HepG2 (cell line): ENCODE data around the gene NELFB. TPM values are rescaled to one million over a fixed set of nuclear protein-coding genes. Genes with fewer than 3 reads are reported as not detected.

Source experiments
- CENPX ChIP-seq: sonication (generic); formaldehyde crosslinking; IDR thresholded peaks from 2 replicates; pipeline ENCODE4 v1.9.0; 2021; ENCODE audit warnings: mild to moderate bottlenecking, missing genetic modification reagents, moderate library complexity
- HNRNPLL ChIP-seq: fragments of 200-400 bp; formaldehyde crosslinking; IDR thresholded peaks from 2 replicates; pipeline ENCODE4 v1.6.1; 2017; ENCODE audit warnings: mild to moderate bottlenecking, low read depth, low read length; ENCODE audit not compliant: poor library complexity, severe bottlenecking
- HOXA5 ChIP-seq: sonication (generic); formaldehyde crosslinking; IDR thresholded peaks from 2 replicates; pipeline ENCODE4 v1.4.0; 2020; ENCODE audit warnings: missing genetic modification reagents
- KLF16 ChIP-seq, 2 experiments: sonication (generic) in 1 of 2; formaldehyde crosslinking in 1 of 2; IDR thresholded peaks; 2 replicates each; pipeline versions ENCODE4 v1.6.1 to v1.8.0; 2016 to 2023; ENCODE audit warnings: missing genetic modification reagents in 2 of 2, missing compliant biosample characterization in 1 of 2
- TGIF2 ChIP-seq: IDR thresholded peaks from 2 replicates; pipeline ENCODE4 v1.6.1; 2016; ENCODE audit warnings: control low read depth, missing compliant biosample characterization
- ZBTB1 ChIP-seq: sonication (generic); formaldehyde crosslinking; IDR thresholded peaks from 2 replicates; pipeline ENCODE4 v1.4.0; 2020; ENCODE audit warnings: missing genetic modification reagents, borderline replicate concordance
- ZKSCAN1 ChIP-seq: fragments of 150-350 bp; IDR thresholded peaks from 2 replicates; pipeline ENCODE4 v1.6.1; 2014; ENCODE audit warnings: low read length
- ZNF17 ChIP-seq: sonication (generic); formaldehyde crosslinking; IDR thresholded peaks from 2 replicates; pipeline ENCODE4 v1.5.0; 2020; ENCODE audit warnings: mild to moderate bottlenecking, missing genetic modification reagents
- ZNF180 ChIP-seq: sonication (generic); formaldehyde crosslinking; IDR thresholded peaks from 2 replicates; pipeline ENCODE4 v1.4.0; 2020; ENCODE audit warnings: low read depth, missing genetic modification reagents, borderline replicate concordance
- ZNF772 ChIP-seq: sonication (generic); formaldehyde crosslinking; IDR thresholded peaks from 2 replicates; pipeline ENCODE4 v1.5.0; 2020; ENCODE audit warnings: mild to moderate bottlenecking, missing genetic modification reagents
- ZNF776 ChIP-seq: sonication (generic); formaldehyde crosslinking; IDR thresholded peaks from 2 replicates; pipeline ENCODE4 v1.4.0; 2020; ENCODE audit warnings: mild to moderate bottlenecking, missing genetic modification reagents
- ZNF879 ChIP-seq: sonication (generic); formaldehyde crosslinking; IDR thresholded peaks from 2 replicates; pipeline ENCODE4 v1.8.1; 2023; ENCODE audit warnings: missing genetic modification reagents
- polyA plus RNA-seq, 8 experiments: library from polyadenylated mRNA; depleted of rRNA in 3 of 8; stranded (reverse) in 7 of 8; unstranded in 1 of 8; fragments of >200 nt; fragmentation: Illumina TruSeq in 4 of 8; extraction: Trizol in 4 of 8; gene quantifications; 2 replicates each; pipeline versions ENCODE4 v1.2.1 to v1.2.3, GENCODE V29; 2011 to 2016; ENCODE audit warnings: low read depth in 4 of 8, missing spikeins in 1 of 8, mixed read lengths in 1 of 8; ENCODE audit not compliant: insufficient read depth in 1 of 8
- total RNA-seq, 5 experiments: library from RNA; depleted of rRNA; stranded (reverse); fragments of >200 nt; fragmentation: Illumina TruSeq; extraction: Trizol; gene quantifications; 2 replicates each; pipeline ENCODE4 v1.2.3, GENCODE V29; 2016; ENCODE audit warnings: low read depth in 1 of 5
- TF ChIP-seq, protein P1 (sequence below): sonication (generic); formaldehyde crosslinking; IDR thresholded peaks from 2 replicates; pipeline ENCODE4 v1.4.0; 2020; ENCODE audit warnings: missing genetic modification reagents
- TF ChIP-seq, protein P2 (sequence below): IDR thresholded peaks from 2 replicates; pipeline ENCODE4 v1.6.1; 2016; ENCODE audit warnings: low read depth, missing genetic modification reagents, missing compliant biosample characterization
- TF ChIP-seq, protein P3 (sequence below): sonication (generic); formaldehyde crosslinking; conservative IDR thresholded peaks from 2 replicates; pipeline ENCODE4 v1.4.0; 2020; ENCODE audit warnings: missing genetic modification reagents
- TF ChIP-seq, protein P4 (sequence below): sonication (generic); formaldehyde crosslinking; IDR thresholded peaks from 2 replicates; pipeline ENCODE4 v1.4.0; 2020; ENCODE audit warnings: missing genetic modification reagents, borderline replicate concordance

Gene NELFB
- total and polyA plus RNA-seq, 2 of the 13 experiments (the other 11 are each of a cell fraction or from before 2014, with no cell fraction given): 26.5 to 45.8 TPM

DNA sequence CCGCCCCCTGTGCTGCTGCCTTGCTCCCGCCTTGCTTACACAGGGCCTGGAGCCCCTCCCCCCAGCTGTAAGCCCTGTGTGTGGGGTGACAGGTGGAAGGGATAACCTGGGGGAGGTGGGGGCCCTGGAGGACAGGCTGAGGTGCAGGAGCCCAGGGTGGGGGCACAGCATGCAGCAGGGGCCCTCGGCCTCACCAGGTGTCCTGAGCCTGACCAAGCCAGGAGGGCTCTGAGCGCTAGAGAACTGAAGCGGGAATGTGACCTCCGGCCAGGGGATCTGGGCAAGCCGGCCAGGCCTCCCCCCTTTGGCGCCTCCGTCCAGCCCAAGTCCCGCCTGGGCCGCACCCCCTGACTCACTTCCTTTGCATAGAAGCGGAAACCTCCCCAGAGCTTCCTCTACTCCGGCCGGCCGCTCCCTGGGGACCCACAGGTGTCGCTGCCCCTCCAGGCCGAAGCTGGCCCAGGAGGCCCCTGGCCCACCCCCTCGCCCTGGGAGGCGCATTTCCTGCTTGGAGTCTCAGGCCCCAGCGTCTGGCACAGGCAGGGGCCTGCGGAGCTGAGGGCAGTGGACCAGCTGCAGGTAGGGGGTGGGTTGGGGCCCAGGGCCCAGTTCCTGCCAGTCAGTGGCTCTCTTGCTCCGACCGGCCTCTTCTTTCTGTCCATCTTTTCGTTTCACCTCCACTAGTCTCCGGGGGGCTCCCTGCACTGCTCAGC is 22.4 kb downstream of the NELFB start, which contains the start of gene TOR4A (continued):
- TF ChIP-seq, protein P1, sequence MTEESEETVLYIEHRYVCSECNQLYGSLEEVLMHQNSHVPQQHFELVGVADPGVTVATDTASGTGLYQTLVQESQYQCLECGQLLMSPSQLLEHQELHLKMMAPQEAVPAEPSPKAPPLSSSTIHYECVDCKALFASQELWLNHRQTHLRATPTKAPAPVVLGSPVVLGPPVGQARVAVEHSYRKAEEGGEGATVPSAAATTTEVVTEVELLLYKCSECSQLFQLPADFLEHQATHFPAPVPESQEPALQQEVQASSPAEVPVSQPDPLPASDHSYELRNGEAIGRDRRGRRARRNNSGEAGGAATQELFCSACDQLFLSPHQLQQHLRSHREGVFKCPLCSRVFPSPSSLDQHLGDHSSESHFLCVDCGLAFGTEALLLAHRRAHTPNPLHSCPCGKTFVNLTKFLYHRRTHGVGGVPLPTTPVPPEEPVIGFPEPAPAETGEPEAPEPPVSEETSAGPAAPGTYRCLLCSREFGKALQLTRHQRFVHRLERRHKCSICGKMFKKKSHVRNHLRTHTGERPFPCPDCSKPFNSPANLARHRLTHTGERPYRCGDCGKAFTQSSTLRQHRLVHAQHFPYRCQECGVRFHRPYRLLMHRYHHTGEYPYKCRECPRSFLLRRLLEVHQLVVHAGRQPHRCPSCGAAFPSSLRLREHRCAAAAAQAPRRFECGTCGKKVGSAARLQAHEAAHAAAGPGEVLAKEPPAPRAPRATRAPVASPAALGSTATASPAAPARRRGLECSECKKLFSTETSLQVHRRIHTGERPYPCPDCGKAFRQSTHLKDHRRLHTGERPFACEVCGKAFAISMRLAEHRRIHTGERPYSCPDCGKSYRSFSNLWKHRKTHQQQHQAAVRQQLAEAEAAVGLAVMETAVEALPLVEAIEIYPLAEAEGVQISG (CRISPR knock-in tag): peak; percentile 84
- TF ChIP-seq, protein P2, sequence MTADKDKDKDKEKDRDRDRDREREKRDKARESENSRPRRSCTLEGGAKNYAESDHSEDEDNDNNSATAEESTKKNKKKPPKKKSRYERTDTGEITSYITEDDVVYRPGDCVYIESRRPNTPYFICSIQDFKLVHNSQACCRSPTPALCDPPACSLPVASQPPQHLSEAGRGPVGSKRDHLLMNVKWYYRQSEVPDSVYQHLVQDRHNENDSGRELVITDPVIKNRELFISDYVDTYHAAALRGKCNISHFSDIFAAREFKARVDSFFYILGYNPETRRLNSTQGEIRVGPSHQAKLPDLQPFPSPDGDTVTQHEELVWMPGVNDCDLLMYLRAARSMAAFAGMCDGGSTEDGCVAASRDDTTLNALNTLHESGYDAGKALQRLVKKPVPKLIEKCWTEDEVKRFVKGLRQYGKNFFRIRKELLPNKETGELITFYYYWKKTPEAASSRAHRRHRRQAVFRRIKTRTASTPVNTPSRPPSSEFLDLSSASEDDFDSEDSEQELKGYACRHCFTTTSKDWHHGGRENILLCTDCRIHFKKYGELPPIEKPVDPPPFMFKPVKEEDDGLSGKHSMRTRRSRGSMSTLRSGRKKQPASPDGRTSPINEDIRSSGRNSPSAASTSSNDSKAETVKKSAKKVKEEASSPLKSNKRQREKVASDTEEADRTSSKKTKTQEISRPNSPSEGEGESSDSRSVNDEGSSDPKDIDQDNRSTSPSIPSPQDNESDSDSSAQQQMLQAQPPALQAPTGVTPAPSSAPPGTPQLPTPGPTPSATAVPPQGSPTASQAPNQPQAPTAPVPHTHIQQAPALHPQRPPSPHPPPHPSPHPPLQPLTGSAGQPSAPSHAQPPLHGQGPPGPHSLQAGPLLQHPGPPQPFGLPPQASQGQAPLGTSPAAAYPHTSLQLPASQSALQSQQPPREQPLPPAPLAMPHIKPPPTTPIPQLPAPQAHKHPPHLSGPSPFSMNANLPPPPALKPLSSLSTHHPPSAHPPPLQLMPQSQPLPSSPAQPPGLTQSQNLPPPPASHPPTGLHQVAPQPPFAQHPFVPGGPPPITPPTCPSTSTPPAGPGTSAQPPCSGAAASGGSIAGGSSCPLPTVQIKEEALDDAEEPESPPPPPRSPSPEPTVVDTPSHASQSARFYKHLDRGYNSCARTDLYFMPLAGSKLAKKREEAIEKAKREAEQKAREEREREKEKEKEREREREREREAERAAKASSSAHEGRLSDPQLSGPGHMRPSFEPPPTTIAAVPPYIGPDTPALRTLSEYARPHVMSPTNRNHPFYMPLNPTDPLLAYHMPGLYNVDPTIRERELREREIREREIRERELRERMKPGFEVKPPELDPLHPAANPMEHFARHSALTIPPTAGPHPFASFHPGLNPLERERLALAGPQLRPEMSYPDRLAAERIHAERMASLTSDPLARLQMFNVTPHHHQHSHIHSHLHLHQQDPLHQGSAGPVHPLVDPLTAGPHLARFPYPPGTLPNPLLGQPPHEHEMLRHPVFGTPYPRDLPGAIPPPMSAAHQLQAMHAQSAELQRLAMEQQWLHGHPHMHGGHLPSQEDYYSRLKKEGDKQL: no peak
- TF ChIP-seq, protein P3, sequence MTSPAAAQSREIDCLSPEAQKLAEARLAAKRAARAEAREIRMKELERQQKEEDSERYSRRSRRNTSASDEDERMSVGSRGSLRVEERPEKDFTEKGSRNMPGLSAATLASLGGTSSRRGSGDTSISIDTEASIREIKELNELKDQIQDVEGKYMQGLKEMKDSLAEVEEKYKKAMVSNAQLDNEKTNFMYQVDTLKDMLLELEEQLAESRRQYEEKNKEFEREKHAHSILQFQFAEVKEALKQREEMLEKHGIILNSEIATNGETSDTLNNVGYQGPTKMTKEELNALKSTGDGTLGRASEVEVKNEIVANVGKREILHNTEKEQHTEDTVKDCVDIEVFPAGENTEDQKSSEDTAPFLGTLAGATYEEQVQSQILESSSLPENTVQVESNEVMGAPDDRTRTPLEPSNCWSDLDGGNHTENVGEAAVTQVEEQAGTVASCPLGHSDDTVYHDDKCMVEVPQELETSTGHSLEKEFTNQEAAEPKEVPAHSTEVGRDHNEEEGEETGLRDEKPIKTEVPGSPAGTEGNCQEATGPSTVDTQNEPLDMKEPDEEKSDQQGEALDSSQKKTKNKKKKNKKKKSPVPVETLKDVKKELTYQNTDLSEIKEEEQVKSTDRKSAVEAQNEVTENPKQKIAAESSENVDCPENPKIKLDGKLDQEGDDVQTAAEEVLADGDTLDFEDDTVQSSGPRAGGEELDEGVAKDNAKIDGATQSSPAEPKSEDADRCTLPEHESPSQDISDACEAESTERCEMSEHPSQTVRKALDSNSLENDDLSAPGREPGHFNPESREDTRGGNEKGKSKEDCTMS (CRISPR knock-in tag): no peak
- TF ChIP-seq CENPX (no peak), ZBTB1 (CRISPR knock-in tag) (no peak), HOXA5 (CRISPR knock-in tag) (peak; percentile 77; the same call in 1 of the 2 replicates), ZNF180 (CRISPR knock-in tag) (no peak), ZNF879 (CRISPR knock-in tag) (0 out of 2 replicates have a peak, but pooled peaks have one; percentile 23), ZNF17 (CRISPR knock-in tag) (no peak), KLF16 (CRISPR knock-in tag; IDR thresholded peaks at IDR 0.05) (peak in 1 of 2 experiments; percentile 97; a peak in 2 of 4 replicates), ZKSCAN1 (no peak), HNRNPLL (peak; percentile 70), ZNF776 (no peak), TGIF2 (CRISPR knock-in tag) (no peak; the same call in 1 of the 2 replicates), ZNF772 (CRISPR knock-in tag) (peak; percentile 95)
- TF ChIP-seq, protein P4, sequence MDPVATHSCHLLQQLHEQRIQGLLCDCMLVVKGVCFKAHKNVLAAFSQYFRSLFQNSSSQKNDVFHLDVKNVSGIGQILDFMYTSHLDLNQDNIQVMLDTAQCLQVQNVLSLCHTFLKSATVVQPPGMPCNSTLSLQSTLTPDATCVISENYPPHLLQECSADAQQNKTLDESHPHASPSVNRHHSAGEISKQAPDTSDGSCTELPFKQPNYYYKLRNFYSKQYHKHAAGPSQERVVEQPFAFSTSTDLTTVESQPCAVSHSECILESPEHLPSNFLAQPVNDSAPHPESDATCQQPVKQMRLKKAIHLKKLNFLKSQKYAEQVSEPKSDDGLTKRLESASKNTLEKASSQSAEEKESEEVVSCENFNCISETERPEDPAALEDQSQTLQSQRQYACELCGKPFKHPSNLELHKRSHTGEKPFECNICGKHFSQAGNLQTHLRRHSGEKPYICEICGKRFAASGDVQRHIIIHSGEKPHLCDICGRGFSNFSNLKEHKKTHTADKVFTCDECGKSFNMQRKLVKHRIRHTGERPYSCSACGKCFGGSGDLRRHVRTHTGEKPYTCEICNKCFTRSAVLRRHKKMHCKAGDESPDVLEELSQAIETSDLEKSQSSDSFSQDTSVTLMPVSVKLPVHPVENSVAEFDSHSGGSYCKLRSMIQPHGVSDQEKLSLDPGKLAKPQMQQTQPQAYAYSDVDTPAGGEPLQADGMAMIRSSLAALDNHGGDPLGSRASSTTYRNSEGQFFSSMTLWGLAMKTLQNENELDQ (CRISPR knock-in tag): no peak
